ENCODE data around the gene HAUS8. TPM values are rescaled to one million over a fixed set of nuclear protein-coding genes. Genes with fewer than 3 reads are reported as not detected.
"Not testable (repeated sequence)": the region's sequence is repeated elsewhere in the genome, so short reads cannot be mapped to it uniquely, and the experiment has no call there.

HAUS8 gene
- 16.3 and 19.8 TPM in 2 replicates for total RNA-seq (2014; rRNA removed)
- 14.4 TPM for polyA plus RNA-seq (2012)

- DNase-seq (ENCODE audit: low read depth) = peak; percentile 99
These were observed at the start of gene HAUS8, which contains the start of gene MYO9B for GRCh38 chr19:17075035-17075863. Gene HAUS8, minus strand, starts transcription at chr19:17075452. Its CDS starts 30 bp downstream, at chr19:17075422. Gene MYO9B, plus strand, starts transcription at chr19:17075777. Its CDS starts 25,941 bp downstream, at chr19:17101718.

GRCh38 chr19:17124025-17124424 lies 48.8 kb upstream of the HAUS8 start:
- no peak for DNase-seq (ENCODE audit: low read depth)

GRCh38 chr19:17123041-17123440 lies 47.8 kb upstream of the HAUS8 start:
- no peak for DNase-seq (ENCODE audit: low read depth)

- DNase-seq (ENCODE audit: low read depth) = no peak
These were observed 46.6 kb upstream of the HAUS8 start for GRCh38 chr19:17121736-17122293.

GRCh38 chr19:17118957-17119356 lies 43.7 kb upstream of the HAUS8 start:
- DNase-seq (ENCODE audit: low read depth) = no peak

GRCh38 chr19:17116996-17117702 lies 41.9 kb upstream of the HAUS8 start:
- no peak for DNase-seq (ENCODE audit: low read depth)

- DNase-seq (ENCODE audit: low read depth) = no peak
These were observed 39.2 kb upstream of the HAUS8 start for GRCh38 chr19:17114414-17114831.

GRCh38 chr19:17113127-17113785 lies 38.0 kb upstream of the HAUS8 start:
- no peak for DNase-seq (ENCODE audit: low read depth)

GRCh38 chr19:17112700-17113099 lies 37.4 kb upstream of the HAUS8 start:
- DNase-seq (ENCODE audit: low read depth) = no peak

GRCh38 chr19:17112271-17112670 lies 37.0 kb upstream of the HAUS8 start:
- DNase-seq (ENCODE audit: low read depth) = no peak

GRCh38 chr19:17111766-17112165 lies 36.5 kb upstream of the HAUS8 start:
- DNase-seq (ENCODE audit: low read depth) = no peak

- DNase-seq (ENCODE audit: low read depth) = no peak
These were observed 35.3 kb upstream of the HAUS8 start for GRCh38 chr19:17110599-17110966.

- DNase-seq (ENCODE audit: low read depth) = no peak
These were observed 34.8 kb upstream of the HAUS8 start for GRCh38 chr19:17109962-17110598.

- DNase-seq (ENCODE audit: low read depth) = no peak
These were observed 34.0 kb upstream of the HAUS8 start for GRCh38 chr19:17109300-17109699.

GRCh38 chr19:17108453-17108784 lies 33.2 kb upstream of the HAUS8 start:
- no peak for DNase-seq (ENCODE audit: low read depth)

- peak; percentile 96 for DNase-seq (ENCODE audit: low read depth)
These were observed 32.5 kb upstream of the HAUS8 start for GRCh38 chr19:17107546-17108452.

GRCh38 chr19:17106964-17107363 lies 31.7 kb upstream of the HAUS8 start:
- DNase-seq (ENCODE audit: low read depth) = not testable (repeated sequence)

- no peak for DNase-seq (ENCODE audit: low read depth)
These were observed 30.3 kb upstream of the HAUS8 start for GRCh38 chr19:17105556-17105955.

GRCh38 chr19:17104679-17105078 lies 29.4 kb upstream of the HAUS8 start:
- DNase-seq (ENCODE audit: low read depth) = no peak

GRCh38 chr19:17103177-17103576 lies 27.9 kb upstream of the HAUS8 start:
- DNase-seq (ENCODE audit: low read depth) = peak; percentile 56
